Mammary epithelial cell (primary cell): ENCODE measurements around the gene SLC12A8.

Experiments
- EZH2 ChIP-seq: IDR thresholded peaks from 2 replicates; pipeline ENCODE4 v1.6.1; 2012; ENCODE audit warnings: low read length, inconsistent platforms, borderline replicate concordance
- TF ChIP-seq, protein P1 (sequence below), 2 donors: IDR thresholded peaks in 1 of 2; conservative IDR thresholded peaks in 1 of 2; 2 replicates each; pipeline ENCODE4 v1.5.1; 2011 to 2012; ENCODE audit warnings: inconsistent platforms in 2 of 2, low read length in 2 of 2, mild to moderate bottlenecking in 2 of 2, control low read depth in 1 of 2, low read depth in 1 of 2; ENCODE audit not compliant: insufficient read depth in 1 of 2; ENCODE audit errors: extremely low read depth in 1 of 2

DNA sequence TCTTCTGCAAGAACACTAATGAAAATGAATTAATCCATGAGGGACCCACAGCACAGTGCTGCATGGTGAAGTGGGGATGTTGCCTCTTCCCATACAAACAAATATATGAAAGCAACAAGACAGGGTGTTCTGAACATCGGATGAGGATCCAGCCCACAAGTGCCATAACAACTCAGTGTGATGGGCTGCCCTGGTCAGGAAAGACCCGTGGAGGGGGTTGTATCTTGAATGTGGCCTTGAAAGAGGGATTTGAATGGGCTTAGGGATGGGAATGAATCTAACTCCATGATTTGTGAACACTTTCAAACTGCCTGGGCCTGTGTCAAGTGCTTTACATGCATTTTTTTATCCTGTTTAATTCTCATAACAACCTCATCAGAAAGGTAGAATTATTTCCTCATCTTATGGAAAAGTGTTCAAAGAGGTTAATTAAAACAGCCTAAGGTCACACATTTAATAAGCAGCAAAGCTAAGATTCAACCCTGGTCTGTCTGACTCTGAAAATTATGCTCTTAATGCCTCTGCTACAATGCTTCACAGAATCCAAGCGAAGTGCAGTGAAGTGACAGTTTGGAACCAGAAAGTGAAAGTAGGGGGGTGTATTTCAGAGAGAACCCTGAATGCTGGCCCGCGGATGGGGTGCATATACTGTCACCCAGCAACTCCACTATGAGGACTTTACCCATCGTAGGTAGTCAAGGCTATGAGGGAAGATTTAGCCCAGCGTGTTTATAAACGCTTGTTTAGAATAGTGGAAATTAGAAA, 91.1 kb downstream of the SLC12A8 start:
- TF ChIP-seq, protein P1, sequence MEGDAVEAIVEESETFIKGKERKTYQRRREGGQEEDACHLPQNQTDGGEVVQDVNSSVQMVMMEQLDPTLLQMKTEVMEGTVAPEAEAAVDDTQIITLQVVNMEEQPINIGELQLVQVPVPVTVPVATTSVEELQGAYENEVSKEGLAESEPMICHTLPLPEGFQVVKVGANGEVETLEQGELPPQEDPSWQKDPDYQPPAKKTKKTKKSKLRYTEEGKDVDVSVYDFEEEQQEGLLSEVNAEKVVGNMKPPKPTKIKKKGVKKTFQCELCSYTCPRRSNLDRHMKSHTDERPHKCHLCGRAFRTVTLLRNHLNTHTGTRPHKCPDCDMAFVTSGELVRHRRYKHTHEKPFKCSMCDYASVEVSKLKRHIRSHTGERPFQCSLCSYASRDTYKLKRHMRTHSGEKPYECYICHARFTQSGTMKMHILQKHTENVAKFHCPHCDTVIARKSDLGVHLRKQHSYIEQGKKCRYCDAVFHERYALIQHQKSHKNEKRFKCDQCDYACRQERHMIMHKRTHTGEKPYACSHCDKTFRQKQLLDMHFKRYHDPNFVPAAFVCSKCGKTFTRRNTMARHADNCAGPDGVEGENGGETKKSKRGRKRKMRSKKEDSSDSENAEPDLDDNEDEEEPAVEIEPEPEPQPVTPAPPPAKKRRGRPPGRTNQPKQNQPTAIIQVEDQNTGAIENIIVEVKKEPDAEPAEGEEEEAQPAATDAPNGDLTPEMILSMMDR (conservative IDR thresholded peaks at IDR 0.05 in 1 of 2, IDR thresholded peaks at IDR 0.05 in 1 of 2; ENCODE audit: extremely low read depth in 1 of 2, insufficient read depth in 1 of 2, low read depth in 1 of 2, low read length in 2 of 2), result no peak
- TF ChIP-seq EZH2, result no peak
